K562 (cell line): ENCODE measurements around the gene C5orf22.

ENCODE experiments used
- ARID2 ChIP-seq: fragments of 450-650 bp; IDR thresholded peaks from 2 replicates; pipeline ENCODE4 v1.6.1; 2017; ENCODE audit warnings: antibody characterized with exemption, mild to moderate bottlenecking
- HDAC1 ChIP-seq, 2 experiments: fragments of 450-650 bp; IDR thresholded peaks; 2 replicates each; pipeline ENCODE4 v1.6.1; 2016 to 2017; ENCODE audit warnings: inconsistent platforms in 1 of 2, mild to moderate bottlenecking in 1 of 2, moderate library complexity in 1 of 2
- KAT8 ChIP-seq: fragments of 450-650 bp; IDR thresholded peaks from 2 replicates; pipeline ENCODE4 v1.6.1; 2016; ENCODE audit warnings: low read depth, mild to moderate bottlenecking
- KLF13 ChIP-seq: fragments of 450-650 bp; IDR thresholded peaks from 2 replicates; pipeline ENCODE4 v1.6.1; 2016; ENCODE audit warnings: missing genetic modification characterization, low read depth, mild to moderate bottlenecking, missing compliant biosample characterization, moderate library complexity, borderline replicate concordance
- MAZ ChIP-seq, 2 experiments: fragments of 450-650 bp in 1 of 2; sonication (generic) in 1 of 2; formaldehyde crosslinking; IDR thresholded peaks in 1 of 2; conservative IDR thresholded peaks in 1 of 2; 2 replicates each; pipeline versions ENCODE4 v1.4.0 to v1.5.0; 2020; ENCODE audit warnings: mild to moderate bottlenecking in 1 of 2, missing genetic modification reagents in 1 of 2
- NCOA6 ChIP-seq: fragments of 450-650 bp; IDR thresholded peaks from 2 replicates; pipeline ENCODE4 v1.6.1; 2017; ENCODE audit warnings: mild to moderate bottlenecking
- POLR2AphosphoS5 ChIP-seq: IDR thresholded peaks from 2 replicates; pipeline ENCODE4 v1.6.1; 2011; ENCODE audit warnings: mild to moderate bottlenecking, low read depth, low read length, moderate library complexity; ENCODE audit not compliant: control insufficient read depth, insufficient read depth
- ZNF75A ChIP-seq: fragments of 450-650 bp; formaldehyde crosslinking; IDR thresholded peaks from 2 replicates; pipeline ENCODE4 v1.4.0; 2020; ENCODE audit warnings: mild to moderate bottlenecking

DNA sequence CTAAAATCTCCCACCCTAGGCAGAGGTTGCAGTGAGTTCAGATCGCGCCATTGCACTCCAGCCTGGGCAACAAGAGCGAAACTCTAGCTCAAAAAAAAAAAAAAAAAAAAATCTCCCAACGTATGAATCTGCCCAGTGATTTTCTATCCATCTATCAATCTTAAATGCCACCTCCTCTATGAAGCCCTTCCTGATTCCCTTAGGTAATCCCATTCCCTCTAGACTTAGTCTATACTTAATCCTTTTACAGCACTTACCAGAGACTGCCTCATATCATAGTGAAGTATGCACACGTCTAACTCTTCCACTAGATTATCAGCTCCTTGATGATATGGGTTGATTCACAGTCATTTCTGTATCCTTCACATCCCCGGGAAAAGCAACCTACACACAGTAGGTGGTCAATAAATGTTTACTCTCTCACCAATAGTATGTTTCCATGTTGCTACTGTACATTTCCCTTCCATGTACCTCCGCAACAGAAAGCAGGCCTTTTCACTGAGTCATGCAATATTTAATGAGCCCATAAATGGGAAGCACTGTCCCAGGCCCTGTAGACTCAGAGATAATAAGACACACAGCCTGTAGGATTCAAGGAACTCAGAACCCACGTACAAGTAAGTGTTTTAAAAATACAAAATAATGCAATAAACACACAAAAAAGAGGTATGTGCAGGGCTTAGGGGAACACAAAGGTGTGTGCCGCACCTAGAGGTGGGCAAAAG is 1.4 kb upstream of the C5orf22 start:
- TF ChIP-seq HDAC1 (IDR thresholded peaks at IDR 0.05) (no peak; a peak in 1 of 4 replicates), MAZ (CRISPR knock-in tag; conservative IDR thresholded peaks at IDR 0.05 in 1 of 2, IDR thresholded peaks at IDR 0.05 in 1 of 2) (no peak), KLF13 (tag) (no peak), ARID2 (no peak), KAT8 (no peak), ZNF75A (no peak), NCOA6 (no peak), POLR2AphosphoS5 (no peak)
